Activated naive CD8-positive, alpha-beta T cell treated with anti-CD3 and anti-CD28 coated beads, Interleukin-2, amount 10 ng/mL, durations not matched to agents 7 days and 5 days (primary cell): ENCODE results near the gene CCDC187. TPM values are rescaled to one million over a fixed set of nuclear protein-coding genes. Genes with fewer than 3 reads are reported as not detected.

ENCODE experiments used
- ATAC-seq: fragments of 150-1000 bp; cut with Tn5 transposase; one replicate; pipeline ENCODE4 v1.10.0; 2021; ENCODE audit warnings: low read depth, moderate library complexity
- POLR2A ChIA-PET: fragments of 350-600 bp; sonication (Branson Sonifier 250); formaldehyde crosslinking; loops from one replicate; lab custom pipeline; 2021; ENCODE audit warnings: antibody characterized with exemption; lab: Charles Lee
- DNase-seq: peaks from one replicate; pipeline ENCODE4 v3.0.0; 2021
- H3K27ac Mint-ChIP-seq: one replicate; pipeline ENCODE4 v1.8.0; 2022; ENCODE audit warnings: mild to moderate bottlenecking, mixed read lengths
- H3K27me3 Mint-ChIP-seq: one replicate; pipeline ENCODE4 v1.8.0; 2022; ENCODE audit warnings: mild to moderate bottlenecking, moderate library complexity, mixed read lengths
- H3K36me3 Mint-ChIP-seq: one replicate; pipeline ENCODE4 v1.8.0; 2021; ENCODE audit warnings: mild to moderate bottlenecking, mixed read lengths
- H3K4me1 Mint-ChIP-seq: one replicate; pipeline ENCODE4 v1.8.0; 2021; ENCODE audit warnings: mixed read lengths
- H3K4me3 Mint-ChIP-seq: one replicate; pipeline ENCODE4 v1.8.0; 2022; ENCODE audit warnings: mild to moderate bottlenecking, moderate library complexity, mixed read lengths
- H3K9me3 Mint-ChIP-seq: one replicate; pipeline ENCODE4 v1.8.0; 2021; ENCODE audit warnings: mixed read lengths
- total RNA-seq, 2 experiments: library from RNA; stranded (reverse); gene quantifications; one replicate each; pipeline ENCODE4 v1.2.3, GENCODE V29; 2021

The CCDC187 gene
- total RNA-seq, 2 experiments from 2014 or later, result not detected

DNA sequence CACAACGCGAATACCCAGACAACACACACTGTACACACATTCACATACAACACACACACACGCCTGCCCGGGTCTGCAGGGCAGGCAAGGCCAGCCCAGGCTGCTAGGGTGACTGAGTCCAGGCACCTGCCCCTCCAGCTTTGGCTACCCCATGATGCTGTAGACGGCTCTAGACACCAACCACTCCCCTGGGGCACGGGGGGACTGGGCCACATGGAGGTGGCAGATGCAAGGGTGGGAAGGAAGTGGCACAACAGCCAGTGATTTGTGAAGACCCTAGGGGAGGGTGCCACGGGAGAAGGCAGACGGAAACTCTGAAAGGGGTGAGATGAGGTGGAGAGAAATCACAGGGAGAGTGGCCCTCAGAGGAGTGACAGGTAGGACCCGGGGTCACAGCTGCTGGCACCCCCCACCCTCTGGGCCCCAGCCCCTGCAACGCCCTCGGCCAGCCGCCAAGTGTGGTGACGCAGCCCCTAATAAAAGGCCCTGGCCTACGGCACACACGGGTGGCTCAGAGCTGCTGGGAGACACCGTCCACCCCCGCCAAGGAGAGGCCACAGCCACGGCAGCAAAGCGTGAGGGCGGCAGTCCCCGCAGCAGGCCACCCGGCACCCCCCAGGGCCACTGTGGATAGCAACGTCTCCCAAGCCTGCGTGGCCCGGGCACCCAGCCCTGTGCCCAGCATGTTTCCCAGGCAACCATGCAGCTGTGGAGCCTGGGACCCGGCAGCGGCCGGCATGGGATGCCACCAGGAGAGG lies 6.6 kb upstream of the CCDC187 start:
- POLR2A ChIA-PET, result no interaction called here
- Mint-ChIP-seq H3K27me3 (no peaks in the 10 kb centered on the region), H3K4me1 (peaks cover 4% of the 10 kb centered on the region), H3K36me3 (peaks cover 2% of the 10 kb centered on the region), H3K27ac (no peak overlapping the region), H3K4me3 (no peak overlapping the region), H3K9me3 (peaks cover 9% of the 10 kb centered on the region)
- DNase-seq (no peak), ATAC-seq (no peak)

DNA sequence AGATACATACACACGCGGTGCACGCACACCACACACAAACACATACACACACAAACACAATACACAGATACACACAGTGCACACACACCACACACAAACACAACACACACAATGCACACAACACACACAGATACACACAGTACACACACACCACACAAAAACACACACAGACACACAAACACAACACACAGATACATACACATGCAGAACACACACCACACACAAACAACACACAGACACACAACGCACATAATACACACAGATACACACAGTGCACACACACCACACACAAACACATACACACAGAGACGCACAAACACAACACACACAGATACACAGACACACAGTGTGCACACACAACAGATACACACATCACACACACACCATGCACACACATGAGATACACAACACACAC lies 5.9 kb upstream of the CCDC187 start:
- ATAC-seq (no peak), DNase-seq (no peak)
- peaks cover 5% of the 10 kb centered on the region for H3K9me3 Mint-ChIP-seq
- H3K27me3 Mint-ChIP-seq, result no peaks in the 10 kb centered on the region
- POLR2A ChIA-PET, result no interaction called here
- no peak overlapping the region for H3K4me3 Mint-ChIP-seq
- no peak overlapping the region for H3K27ac Mint-ChIP-seq
- H3K4me1 Mint-ChIP-seq, result peaks cover 4% of the 10 kb centered on the region
- no peaks in the 10 kb centered on the region for H3K36me3 Mint-ChIP-seq

DNA sequence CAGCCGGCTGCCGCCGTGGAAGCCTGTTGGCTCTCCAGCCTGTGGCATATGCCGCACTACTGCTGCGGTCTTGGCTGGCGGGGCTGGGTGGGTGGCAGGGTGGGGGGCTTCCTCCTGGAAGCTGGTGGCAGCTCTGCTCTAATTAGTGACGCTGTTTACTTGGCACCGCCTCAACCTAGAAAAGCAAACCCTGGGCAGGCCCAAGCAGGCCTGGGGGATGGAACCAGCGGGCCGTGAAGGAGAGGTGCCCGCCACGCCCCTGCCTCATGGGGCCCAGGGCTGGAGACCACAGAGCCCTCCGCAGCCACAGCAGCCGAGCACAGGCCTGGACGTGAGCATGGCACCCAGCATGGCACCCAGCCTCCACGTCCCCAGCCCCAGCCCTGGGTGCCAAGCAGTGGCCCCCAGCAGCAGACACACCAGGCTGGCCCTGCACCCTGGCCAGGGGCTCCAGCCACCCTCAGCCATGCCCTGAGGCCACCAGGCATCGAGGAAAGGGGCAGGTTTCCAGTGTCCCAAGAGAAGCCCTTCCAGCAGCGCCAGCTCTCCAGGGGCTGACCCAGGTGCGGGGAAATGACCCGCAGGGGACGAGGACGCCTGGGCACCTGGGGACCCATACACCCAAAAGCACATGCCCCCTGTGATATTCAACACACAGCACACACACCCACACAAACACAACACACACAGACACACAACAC lies 5.4 kb upstream of the CCDC187 start:
- ATAC-seq (no peak), DNase-seq (no peak)
- Mint-ChIP-seq H3K4me1 (peaks cover 4% of the 10 kb centered on the region), H3K27me3 (no peaks in the 10 kb centered on the region), H3K36me3 (no peaks in the 10 kb centered on the region), H3K4me3 (no peak overlapping the region), H3K27ac (no peak overlapping the region), H3K9me3 (no peaks in the 10 kb centered on the region)
- POLR2A ChIA-PET, result no interaction called here

DNA sequence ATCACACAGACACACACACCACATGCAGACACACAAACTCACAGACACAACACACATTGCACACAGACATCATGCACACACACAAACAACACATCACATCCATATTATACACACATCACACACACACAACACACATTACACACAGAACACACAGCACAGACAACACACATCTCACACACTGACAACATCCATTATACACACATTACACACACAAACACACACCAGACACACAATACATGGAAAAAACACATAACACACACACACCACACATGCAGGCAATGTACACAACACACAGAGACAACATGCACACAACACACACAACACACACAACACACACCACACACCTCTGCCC lies 4.8 kb upstream of the CCDC187 start:
- H3K4me1 Mint-ChIP-seq, result peaks cover 4% of the 10 kb centered on the region
- DNase-seq (no peak), ATAC-seq (no peak)
- no peaks in the 10 kb centered on the region for H3K9me3 Mint-ChIP-seq
- H3K27ac Mint-ChIP-seq, result no peak overlapping the region
- H3K27me3 Mint-ChIP-seq, result no peaks in the 10 kb centered on the region
- H3K36me3 Mint-ChIP-seq, result no peaks in the 10 kb centered on the region
- H3K4me3 Mint-ChIP-seq, result no peak overlapping the region
- POLR2A ChIA-PET, result no interaction called here

DNA sequence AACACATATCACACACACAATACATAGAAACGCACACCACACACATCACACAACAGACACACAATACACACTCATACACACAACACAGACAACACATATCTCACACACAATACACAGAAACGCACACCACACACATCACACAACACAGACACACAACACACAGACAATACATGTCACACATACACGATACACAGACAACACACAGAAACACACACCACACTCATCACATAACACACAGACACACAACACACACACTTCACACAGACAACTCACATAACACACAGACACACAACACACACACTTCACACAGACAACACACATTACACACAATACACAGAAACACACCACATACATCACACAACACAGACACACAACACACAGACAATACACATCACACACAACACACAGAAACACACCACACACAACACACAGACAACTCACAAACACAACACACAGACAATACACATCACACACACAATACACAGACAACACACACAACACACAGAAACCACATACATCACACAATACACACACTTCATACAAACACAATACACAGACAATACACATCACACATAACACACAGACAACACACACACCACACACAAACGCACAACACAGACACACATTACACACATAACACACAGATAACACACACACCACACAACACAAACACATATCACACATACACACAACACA lies 4.3 kb upstream of the CCDC187 start:
- Mint-ChIP-seq H3K27me3 (no peaks in the 10 kb centered on the region), H3K9me3 (no peaks in the 10 kb centered on the region), H3K36me3 (no peaks in the 10 kb centered on the region), H3K4me1 (peaks cover 4% of the 10 kb centered on the region), H3K27ac (no peak overlapping the region), H3K4me3 (no peak overlapping the region)
- DNase-seq (no peak), ATAC-seq (no peak)
- POLR2A ChIA-PET, result no interaction called here

DNA sequence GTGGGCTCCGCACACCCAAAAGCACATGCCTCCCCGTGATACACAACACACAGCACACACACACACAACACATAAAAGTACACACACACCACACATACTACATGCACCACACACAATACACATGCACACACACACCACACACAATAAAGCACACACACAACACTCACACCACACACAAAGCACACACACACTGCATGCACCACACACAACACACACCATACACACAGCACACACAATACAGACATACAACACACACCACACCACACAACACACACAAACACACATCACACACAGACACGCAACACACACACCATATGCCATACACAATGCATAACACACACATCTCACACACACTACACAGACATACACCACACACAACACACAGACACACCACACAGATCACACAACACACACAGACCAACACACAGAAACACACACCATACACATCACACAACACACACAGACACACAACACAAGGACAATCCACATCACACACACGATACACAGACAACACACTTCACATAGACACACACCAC lies 3.4 kb upstream of the CCDC187 start:
- H3K36me3 Mint-ChIP-seq, result no peaks in the 10 kb centered on the region
- H3K9me3 Mint-ChIP-seq, result no peaks in the 10 kb centered on the region
- no peak overlapping the region for H3K4me3 Mint-ChIP-seq
- no peaks in the 10 kb centered on the region for H3K27me3 Mint-ChIP-seq
- DNase-seq, result no peak
- POLR2A ChIA-PET, result no interaction called here
- H3K27ac Mint-ChIP-seq, result no peak overlapping the region
- peaks cover 4% of the 10 kb centered on the region for H3K4me1 Mint-ChIP-seq
- no peak for ATAC-seq

DNA sequence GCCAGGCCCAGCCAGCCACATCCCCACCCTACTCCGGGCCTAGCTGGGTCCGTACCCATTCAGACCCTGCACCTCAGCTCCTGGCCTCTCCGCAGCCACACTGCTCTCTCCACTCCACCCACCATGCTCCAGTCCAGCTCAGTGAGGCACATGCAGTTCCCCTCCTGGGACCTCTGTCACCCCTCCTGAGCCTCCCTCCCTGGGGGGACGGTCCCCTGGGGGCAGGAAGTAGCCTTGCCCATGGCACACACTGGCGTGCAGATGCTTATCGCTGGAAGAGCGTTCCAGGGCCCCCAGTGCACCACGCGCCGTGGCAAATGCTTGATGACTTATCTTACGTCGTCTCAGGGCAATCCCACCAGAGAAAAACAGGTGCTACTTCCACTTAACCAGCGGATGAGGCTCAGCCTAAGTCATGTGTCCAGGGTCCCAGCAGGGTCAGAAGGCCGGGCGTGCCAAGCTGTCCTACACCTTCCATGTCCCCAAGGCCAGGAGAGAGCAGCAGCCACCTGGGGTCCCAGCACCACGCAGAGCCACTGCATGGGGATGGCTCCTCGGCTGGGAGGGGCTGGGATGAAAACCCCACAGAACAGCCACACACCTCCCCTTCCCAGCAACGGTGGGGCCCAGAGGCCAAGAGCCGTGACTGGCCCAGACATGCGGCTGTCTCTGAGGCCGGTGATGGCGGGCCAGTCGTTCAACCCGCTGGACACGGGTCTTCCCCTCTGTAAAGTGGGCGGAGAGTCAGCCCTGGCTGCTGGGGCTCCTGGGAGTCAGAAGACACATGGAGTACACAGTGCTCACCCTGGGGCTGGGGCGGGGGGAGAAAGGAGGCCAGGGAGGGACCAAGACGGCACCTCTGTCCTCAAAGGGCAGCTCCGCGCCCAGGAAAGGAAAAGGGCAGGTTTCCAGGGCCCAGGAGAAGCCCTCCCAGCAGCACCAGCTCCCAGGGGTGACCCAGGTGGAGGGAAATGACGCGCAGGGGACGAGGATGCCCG lies 2.6 kb upstream of the CCDC187 start:
- DNase-seq, result no peak
- ATAC-seq, result peak; percentile 30
- H3K27ac Mint-ChIP-seq, result peak overlapping the region; percentile 36
- H3K36me3 Mint-ChIP-seq, result no peaks in the 10 kb centered on the region
- H3K4me1 Mint-ChIP-seq, result peaks cover 4% of the 10 kb centered on the region
- no peak overlapping the region for H3K4me3 Mint-ChIP-seq
- POLR2A ChIA-PET, result no interaction called here
- no peaks in the 10 kb centered on the region for H3K27me3 Mint-ChIP-seq
- H3K9me3 Mint-ChIP-seq, result no peaks in the 10 kb centered on the region

DNA sequence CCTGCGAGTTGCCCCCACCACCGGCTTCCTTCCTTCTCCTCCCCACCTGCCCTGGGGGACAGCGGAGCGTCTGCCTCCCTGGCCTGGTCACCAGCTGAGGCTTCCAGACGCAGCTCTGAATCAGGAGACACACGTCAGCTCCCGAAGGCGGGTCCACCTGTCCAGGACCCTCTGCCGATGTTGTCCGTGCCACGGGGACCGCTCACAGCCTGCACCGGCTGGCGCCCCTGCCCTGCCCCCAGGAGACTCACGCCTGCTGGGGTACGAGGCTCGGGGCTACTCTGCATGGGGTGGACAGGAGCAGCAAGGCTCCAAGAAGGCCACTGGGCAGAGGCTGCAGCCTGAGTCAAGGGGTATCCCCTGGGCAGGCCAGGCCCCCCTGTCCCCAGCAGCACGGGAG lies 1.9 kb upstream of the CCDC187 start:
- H3K9me3 Mint-ChIP-seq, result no peaks in the 10 kb centered on the region
- H3K4me3 Mint-ChIP-seq, result no peak overlapping the region
- DNase-seq (no peak), ATAC-seq (peak; percentile 2)
- H3K27ac Mint-ChIP-seq, result no peak overlapping the region
- H3K36me3 Mint-ChIP-seq, result no peaks in the 10 kb centered on the region
- POLR2A ChIA-PET, result no interaction called here
- peaks cover 4% of the 10 kb centered on the region for H3K4me1 Mint-ChIP-seq
- H3K27me3 Mint-ChIP-seq, result no peaks in the 10 kb centered on the region

DNA sequence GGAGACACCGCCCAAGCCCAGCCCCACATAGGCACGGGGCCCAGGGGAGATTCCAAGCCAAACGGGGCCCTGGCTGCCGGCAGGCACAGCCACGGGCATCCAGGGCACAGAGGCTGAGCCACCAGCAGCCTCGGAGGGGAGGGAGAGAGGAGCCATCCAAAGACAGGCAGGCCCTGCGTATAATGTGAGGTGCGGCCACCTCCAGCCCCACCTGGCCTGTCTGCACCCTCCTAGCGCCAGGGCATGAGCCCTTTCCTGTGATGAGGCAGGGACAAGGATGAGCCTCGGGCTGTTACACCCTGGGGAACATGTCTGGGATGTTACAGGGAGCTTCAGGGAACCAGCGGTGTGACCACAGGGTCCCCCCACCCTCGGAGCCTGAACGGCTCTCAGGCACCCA lies 1.1 kb upstream of the CCDC187 start:
- H3K9me3 Mint-ChIP-seq, result no peaks in the 10 kb centered on the region
- no peaks in the 10 kb centered on the region for H3K36me3 Mint-ChIP-seq

DNA sequence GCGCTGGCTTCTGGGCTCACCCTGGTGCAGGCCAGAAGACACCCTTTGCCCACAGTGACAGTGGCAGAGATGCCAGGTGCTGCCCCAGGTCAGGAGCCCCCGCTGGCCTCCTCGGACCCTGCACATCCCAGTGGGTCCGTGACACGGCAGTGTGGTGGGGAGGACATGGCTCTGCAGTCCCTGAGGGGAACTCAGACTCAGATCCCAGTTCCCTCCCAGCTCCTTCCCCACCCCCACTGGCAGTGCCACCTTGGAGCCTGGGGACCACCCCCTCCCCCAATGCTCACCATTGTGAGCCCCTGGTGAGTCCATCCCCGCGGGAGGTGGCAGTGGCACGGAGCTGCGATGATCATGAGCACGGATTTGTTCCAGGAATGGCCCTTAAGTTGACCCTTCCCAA lies 562 bp upstream of the CCDC187 start:
- no peak for DNase-seq
- POLR2A ChIA-PET, result no interaction called here

More for the DNA sequence above, 1.1 kb upstream of the CCDC187 start:
- Mint-ChIP-seq H3K27ac (no peak overlapping the region), H3K4me1 (peaks cover 4% of the 10 kb centered on the region), H3K27me3 (no peaks in the 10 kb centered on the region), H3K4me3 (no peak overlapping the region)
- DNase-seq, result no peak
- POLR2A ChIA-PET, result no interaction called here
- no peak for ATAC-seq

DNA sequence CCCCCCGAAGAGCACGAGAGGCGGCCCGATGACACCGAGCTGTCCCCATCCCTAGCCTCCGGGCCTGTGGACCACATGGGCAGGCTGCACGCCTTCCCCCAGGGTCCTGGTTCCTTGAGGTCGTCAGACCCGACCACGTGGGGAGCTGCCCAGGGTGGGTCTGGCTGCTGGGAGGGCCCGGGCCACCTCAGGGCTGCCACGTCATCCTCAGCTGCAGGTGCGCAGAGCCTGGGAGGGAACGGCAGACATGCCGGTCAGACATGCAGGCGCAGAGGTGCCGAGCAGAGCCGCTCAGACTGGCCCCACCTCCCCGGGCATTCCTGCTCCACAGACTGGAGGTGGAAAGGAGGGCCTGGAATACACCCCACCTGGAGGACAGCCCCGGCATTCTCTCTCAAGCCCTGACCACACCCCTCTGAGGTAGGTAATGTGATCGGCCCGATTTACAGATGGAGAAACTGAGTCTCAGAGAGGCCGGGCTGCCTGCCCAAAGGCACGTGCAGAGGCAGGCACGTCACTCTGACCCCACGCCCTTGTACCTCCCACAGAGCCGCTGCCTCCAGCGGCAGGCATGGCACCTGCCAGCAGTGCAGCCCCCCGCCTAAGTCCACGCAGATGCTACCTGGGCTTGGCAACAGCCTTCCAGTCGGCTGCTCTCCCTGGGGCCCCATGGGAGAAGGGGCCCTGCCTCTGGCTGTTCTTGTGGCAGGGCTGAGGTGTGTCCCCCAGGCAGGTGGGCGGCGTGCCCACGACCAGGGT lies 649 bp downstream of the CCDC187 start:
- H3K27me3 Mint-ChIP-seq, result no peaks in the 10 kb centered on the region
- no peaks in the 10 kb centered on the region for H3K9me3 Mint-ChIP-seq
- DNase-seq (no peak), ATAC-seq (no peak)
- H3K36me3 Mint-ChIP-seq, result no peaks in the 10 kb centered on the region
- no peak overlapping the region for H3K27ac Mint-ChIP-seq
- POLR2A ChIA-PET, result no interaction called here
- no peak overlapping the region for H3K4me3 Mint-ChIP-seq
- peaks cover 4% of the 10 kb centered on the region for H3K4me1 Mint-ChIP-seq

More for the DNA sequence above, 562 bp upstream of the CCDC187 start:
- H3K27ac Mint-ChIP-seq, result no peak overlapping the region
- ATAC-seq, result no peak
- no peak overlapping the region for H3K4me3 Mint-ChIP-seq
- H3K4me1 Mint-ChIP-seq, result peaks cover 4% of the 10 kb centered on the region
- no peaks in the 10 kb centered on the region for H3K36me3 Mint-ChIP-seq
- H3K9me3 Mint-ChIP-seq, result no peaks in the 10 kb centered on the region
- H3K27me3 Mint-ChIP-seq, result no peaks in the 10 kb centered on the region

DNA sequence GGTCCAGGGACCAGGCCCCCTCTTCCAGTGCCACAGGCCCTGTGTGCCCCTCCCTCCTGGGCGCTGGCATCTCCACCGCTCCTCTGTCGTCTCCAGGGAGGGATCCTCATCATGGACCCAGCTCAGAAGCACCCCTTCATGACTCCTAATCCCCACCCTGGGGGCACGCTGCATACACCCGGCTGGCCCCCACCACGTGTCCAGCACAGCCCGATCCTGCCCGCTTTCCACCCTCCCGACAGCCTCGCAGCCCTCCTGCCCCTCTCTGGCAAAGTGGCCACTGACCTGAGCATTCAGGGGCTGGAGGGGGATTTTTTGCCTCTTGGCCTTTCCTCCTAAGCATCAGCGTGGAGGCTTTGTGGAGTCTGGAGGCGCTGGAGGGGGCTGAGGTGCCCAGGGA lies 1.4 kb downstream of the CCDC187 start:
- Mint-ChIP-seq H3K4me3 (no peak overlapping the region), H3K36me3 (no peaks in the 10 kb centered on the region), H3K4me1 (peaks cover 4% of the 10 kb centered on the region), H3K27me3 (no peaks in the 10 kb centered on the region), H3K27ac (no peak overlapping the region), H3K9me3 (no peaks in the 10 kb centered on the region)
- DNase-seq (no peak), ATAC-seq (no peak)
- POLR2A ChIA-PET, result no interaction called here
